CD4-positive, alpha-beta T cell treated with Interleukin-21 for 1 hour (primary cell): ENCODE data around the gene PNMA8A.

ENCODE experiments used
- DNase-seq: peaks from one replicate; pipeline ENCODE4 v3.0.0-alpha.2; 2020

Gene PNMA8A

GRCh38 chr19:46491975-46492682 is 20.8 kb upstream of the PNMA8A start:
- DNase-seq, result no peak

GRCh38 chr19:46490774-46491173 is 19.4 kb upstream of the PNMA8A start:
- DNase-seq, result no peak

GRCh38 chr19:46489445-46490272 is 18.3 kb upstream of the PNMA8A start:
- no peak for DNase-seq

GRCh38 chr19:46488551-46488950 is 17.2 kb upstream of the PNMA8A start:
- no peak for DNase-seq

- DNase-seq, result peak; percentile 70
These were observed 16.6 kb upstream of the PNMA8A start for GRCh38 chr19:46487802-46488445.

GRCh38 chr19:46487178-46487801 is 15.9 kb upstream of the PNMA8A start:
- DNase-seq, result no peak

- DNase-seq, result no peak
These were observed 15.0 kb upstream of the PNMA8A start for GRCh38 chr19:46486358-46486757.

- no peak for DNase-seq
These were observed 13.3 kb upstream of the PNMA8A start for GRCh38 chr19:46484656-46485055.

GRCh38 chr19:46482631-46483030 is 11.3 kb upstream of the PNMA8A start:
- no peak for DNase-seq

- DNase-seq, result no peak
These were observed 10.6 kb upstream of the PNMA8A start for GRCh38 chr19:46481947-46482346.

- no peak for DNase-seq
These were observed 10.0 kb upstream of the PNMA8A start for GRCh38 chr19:46481223-46481848.

GRCh38 chr19:46480415-46480814 is 9.1 kb upstream of the PNMA8A start:
- no peak for DNase-seq

GRCh38 chr19:46478356-46478986 is 7.1 kb upstream of the PNMA8A start:
- peak; percentile 37 for DNase-seq

- DNase-seq, result no peak
These were observed 4.6 kb upstream of the PNMA8A start for GRCh38 chr19:46475986-46476385.

- no peak for DNase-seq
These were observed 2.8 kb upstream of the PNMA8A start for GRCh38 chr19:46474211-46474610.

GRCh38 chr19:46472592-46472991 is 1.2 kb upstream of the PNMA8A start:
- DNase-seq, result no peak

- DNase-seq, result no peak
These were observed 614 bp upstream of the PNMA8A start for GRCh38 chr19:46471811-46472543.

GRCh38 chr19:46470376-46470775 is 987 bp downstream of the PNMA8A start:
- DNase-seq, result no peak

GRCh38 chr19:46469541-46470185 is 1.7 kb downstream of the PNMA8A start:
- no peak for DNase-seq

- no peak for DNase-seq
These were observed 4.7 kb downstream of the PNMA8A start for GRCh38 chr19:46466536-46467196.

- no peak for DNase-seq
These were observed 7.8 kb downstream of the PNMA8A start for GRCh38 chr19:46463516-46463915.
